Measurements from ENCODE around the gene CCN5. TPM values are rescaled to one million over a fixed set of nuclear protein-coding genes. Genes with fewer than 3 reads are reported as not detected.

CCN5 gene
- total RNA-seq, 2 experiments from 2014 or later, result not detected

DNA sequence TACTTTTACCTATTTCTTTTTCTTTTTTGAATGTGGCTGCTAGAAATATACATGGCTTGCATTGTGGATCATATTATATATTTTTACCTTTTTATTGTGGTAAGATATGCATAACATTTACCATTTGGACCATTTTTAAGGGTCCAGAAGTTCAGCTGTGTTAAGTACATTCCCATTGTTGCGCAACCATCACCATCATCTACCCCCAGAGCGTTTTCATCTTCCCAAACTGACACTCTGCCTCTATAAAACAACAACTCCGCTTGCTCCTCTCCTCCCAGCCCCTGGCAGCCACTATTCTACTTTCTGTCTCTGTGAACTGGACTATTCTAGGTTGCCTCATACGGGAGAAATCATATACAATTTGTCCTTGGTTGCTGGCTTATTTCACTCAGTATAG, 28.2 kb upstream of the CCN5 start:
- H3K27ac Mint-ChIP-seq, result no peak overlapping the region
- peaks cover 2% of the 10 kb centered on the region for H3K27me3 Mint-ChIP-seq
- H3K9me3 Mint-ChIP-seq, result no peaks in the 10 kb centered on the region
- DNase-seq (no peak), ATAC-seq (no peak)
- H3K36me3 Mint-ChIP-seq (ENCODE audit: low read depth), result no peaks in the 10 kb centered on the region
- H3K4me3 Mint-ChIP-seq, result no peak overlapping the region
- ChIA-PET POLR2A (no interaction called here), CTCF (interaction anchor here (1.6 to 6.6 kb wide), 2 partner anchors 46 to 187 kb away, joined by 3 to 118 read pairs; no protein-coding TSS in a partner anchor)
- intact Hi-C loops (cut with micrococcal nuclease), result loop anchor here (5.0 kb wide), 1 partner anchor 180 kb away; no protein-coding TSS in a partner anchor
- peaks cover 6% of the 10 kb centered on the region for H3K4me1 Mint-ChIP-seq (ENCODE audit: low read depth)
- TF ChIP-seq, protein P1, sequence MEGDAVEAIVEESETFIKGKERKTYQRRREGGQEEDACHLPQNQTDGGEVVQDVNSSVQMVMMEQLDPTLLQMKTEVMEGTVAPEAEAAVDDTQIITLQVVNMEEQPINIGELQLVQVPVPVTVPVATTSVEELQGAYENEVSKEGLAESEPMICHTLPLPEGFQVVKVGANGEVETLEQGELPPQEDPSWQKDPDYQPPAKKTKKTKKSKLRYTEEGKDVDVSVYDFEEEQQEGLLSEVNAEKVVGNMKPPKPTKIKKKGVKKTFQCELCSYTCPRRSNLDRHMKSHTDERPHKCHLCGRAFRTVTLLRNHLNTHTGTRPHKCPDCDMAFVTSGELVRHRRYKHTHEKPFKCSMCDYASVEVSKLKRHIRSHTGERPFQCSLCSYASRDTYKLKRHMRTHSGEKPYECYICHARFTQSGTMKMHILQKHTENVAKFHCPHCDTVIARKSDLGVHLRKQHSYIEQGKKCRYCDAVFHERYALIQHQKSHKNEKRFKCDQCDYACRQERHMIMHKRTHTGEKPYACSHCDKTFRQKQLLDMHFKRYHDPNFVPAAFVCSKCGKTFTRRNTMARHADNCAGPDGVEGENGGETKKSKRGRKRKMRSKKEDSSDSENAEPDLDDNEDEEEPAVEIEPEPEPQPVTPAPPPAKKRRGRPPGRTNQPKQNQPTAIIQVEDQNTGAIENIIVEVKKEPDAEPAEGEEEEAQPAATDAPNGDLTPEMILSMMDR (IDR thresholded peaks at IDR 0.05), result no peak

DNA sequence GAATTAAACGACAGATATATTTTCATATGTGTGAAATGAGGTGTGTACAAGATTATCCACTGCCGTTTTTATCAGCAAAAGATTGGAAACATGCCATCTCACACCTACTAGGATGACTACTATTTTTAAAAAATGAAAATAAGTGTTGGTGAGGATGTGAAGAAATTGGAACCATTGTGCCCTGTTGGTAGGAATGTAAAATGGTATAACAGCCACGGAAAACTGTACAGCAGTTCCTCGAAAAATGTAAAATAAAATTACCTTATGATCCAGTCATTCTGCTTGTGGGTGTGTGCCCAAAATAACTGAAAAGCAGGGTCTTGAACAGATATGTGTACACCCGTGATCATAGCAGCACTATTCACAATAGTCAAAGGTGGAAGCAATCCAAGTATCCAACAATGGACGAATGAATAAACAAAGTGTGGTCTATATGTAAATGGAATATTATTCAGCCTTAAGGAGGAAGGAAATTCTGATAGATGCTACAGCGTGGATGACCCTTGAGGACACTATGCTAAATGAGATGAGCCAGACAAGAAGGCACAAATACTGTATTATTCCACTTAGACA, 27.0 kb upstream of the CCN5 start:
- no peak overlapping the region for H3K27ac Mint-ChIP-seq
- TF ChIP-seq, protein P1 (IDR thresholded peaks at IDR 0.05), result no peak
- intact Hi-C loops (cut with micrococcal nuclease), result loop anchor here (5.0 kb wide), 1 partner anchor 179 kb away; no protein-coding TSS in a partner anchor

DNA sequence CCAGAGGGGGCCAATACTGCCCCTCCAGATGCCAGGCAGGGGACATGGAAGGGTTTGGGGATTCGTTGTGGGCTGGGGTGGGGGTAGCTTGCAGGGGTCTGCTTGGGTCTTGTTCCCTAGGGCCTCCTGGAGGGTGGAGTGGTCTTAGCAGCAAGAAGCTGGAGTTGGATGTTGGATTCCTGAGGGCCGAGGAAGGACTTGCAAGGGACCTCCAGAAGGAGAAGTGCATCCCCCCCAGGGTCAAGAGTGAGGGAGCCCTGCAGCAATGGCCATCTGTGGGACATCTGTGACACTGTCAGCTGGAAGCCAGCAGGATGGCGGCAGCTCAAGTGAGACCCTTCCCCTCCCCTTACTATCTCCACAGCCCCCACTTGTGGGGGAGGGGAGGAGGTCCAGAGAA, 25.4 kb upstream of the CCN5 start:
- ATAC-seq (no peak), DNase-seq (no peak)
- CTCF ChIA-PET, result interaction anchor here (1.2 to 2.1 kb wide), 2 partner anchors 43 to 177 kb away, joined by 3 to 9 read pairs; no protein-coding TSS in a partner anchor

More for the DNA sequence above, 27.0 kb upstream of the CCN5 start:
- peaks cover 6% of the 10 kb centered on the region for H3K4me1 Mint-ChIP-seq (ENCODE audit: low read depth)
- DNase-seq (no peak), ATAC-seq (no peak)
- H3K27me3 Mint-ChIP-seq, result peaks cover 2% of the 10 kb centered on the region
- H3K9me3 Mint-ChIP-seq, result no peaks in the 10 kb centered on the region
- H3K36me3 Mint-ChIP-seq (ENCODE audit: low read depth), result no peaks in the 10 kb centered on the region
- POLR2A ChIA-PET, result no interaction called here
- no peak overlapping the region for H3K4me3 Mint-ChIP-seq
- CTCF ChIA-PET, result no interaction called here

DNA sequence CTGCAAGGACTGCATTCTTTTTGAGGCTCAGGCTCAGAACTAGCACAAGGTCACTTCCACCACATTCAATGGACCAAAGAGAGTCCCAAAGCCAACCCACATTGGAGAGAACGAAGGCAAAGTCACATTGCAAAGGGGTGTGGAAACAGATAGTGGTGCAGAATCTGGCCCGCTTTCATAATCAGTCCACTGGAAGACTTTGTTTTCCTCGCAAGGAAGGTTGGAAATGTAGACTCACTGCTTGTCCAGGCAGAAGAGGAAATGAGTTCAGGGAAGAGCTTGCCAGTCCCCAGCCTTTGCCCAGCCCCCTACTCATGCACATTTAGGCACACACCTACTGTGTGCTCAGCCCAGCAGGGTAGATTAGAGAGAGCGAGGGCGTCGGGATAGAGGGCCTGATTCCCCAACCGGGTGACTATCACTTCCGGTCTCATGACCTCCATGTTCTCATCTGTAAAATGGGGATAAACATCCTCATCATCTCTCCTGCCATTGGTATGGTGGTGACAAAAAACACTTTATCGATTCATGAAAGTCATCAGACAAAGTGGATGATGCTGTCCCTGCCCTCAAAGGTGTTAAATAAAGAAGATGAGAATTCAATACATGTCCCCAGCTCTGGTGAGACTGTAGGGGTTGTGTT, 24.3 kb upstream of the CCN5 start:
- Mint-ChIP-seq H3K9me3 (no peaks in the 10 kb centered on the region), H3K27ac (no peak overlapping the region), H3K27me3 (peaks cover 2% of the 10 kb centered on the region), H3K4me3 (no peak overlapping the region), H3K36me3 (ENCODE audit: low read depth) (no peaks in the 10 kb centered on the region), H3K4me1 (ENCODE audit: low read depth) (peaks cover 7% of the 10 kb centered on the region)
- no peak for DNase-seq
- CTCF ChIA-PET, result interaction anchor here (2.1 kb wide), 1 partner anchor 42 kb away, joined by 9 read pairs; no protein-coding TSS in a partner anchor
- TF ChIP-seq, protein P1 (IDR thresholded peaks at IDR 0.05), result no peak
- intact Hi-C loops (cut with micrococcal nuclease), result no loop called here
- ATAC-seq, result no peak
- POLR2A ChIA-PET, result no interaction called here

More for the DNA sequence above, 25.4 kb upstream of the CCN5 start:
- Mint-ChIP-seq H3K27me3 (peaks cover 2% of the 10 kb centered on the region), H3K36me3 (ENCODE audit: low read depth) (no peaks in the 10 kb centered on the region), H3K4me1 (ENCODE audit: low read depth) (peaks cover 6% of the 10 kb centered on the region), H3K27ac (no peak overlapping the region), H3K9me3 (no peaks in the 10 kb centered on the region), H3K4me3 (no peak overlapping the region)
- TF ChIP-seq, protein P1 (IDR thresholded peaks at IDR 0.05), result no peak
- intact Hi-C loops (cut with micrococcal nuclease), result loop anchor here (5.0 kb wide), 1 partner anchor 177 kb away; no protein-coding TSS in a partner anchor
- POLR2A ChIA-PET, result no interaction called here
